ENCODE results near the gene SGCD. TPM values are rescaled to one million over a fixed set of nuclear protein-coding genes. Genes with fewer than 3 reads are reported as not detected.

SGCD gene
- total RNA-seq, 4 donors from 2014 or later, result 0.37 to 3.7 (median 2.4) TPM

GRCh38 chr5:156378159-156378558 lies 51.2 kb downstream of the SGCD start:
- intact Hi-C loops (cut with DNase I; ENCODE audit: low total_unique reads), result no loop called here
- no peak for DNase-seq
- Histone ChIP-seq H3K4me1 (no peaks in the 10 kb centered on the region), H3K36me3 (no peaks in the 10 kb centered on the region), H3K27ac (no peak overlapping the region), H3K9me3 (no peaks in the 10 kb centered on the region), H3K4me3 (no peak overlapping the region), H3K27me3 (no peaks in the 10 kb centered on the region)
- in situ Hi-C loops (cut with MboI; ENCODE audit: low pct_ligation_motif_present in 1 of 4, low pct_unique_long_range_greater_than_20kb in 1 of 4, low sequenced_read_pairs in 3 of 4), result no loop called here
- WGBS, 2 donors (ENCODE audit: low coverage in 1 of 2), result 56 to 70% methylated on average over 2 of the region's 2 CpGs
- no peak for TF ChIP-seq POLR2AphosphoS5 (IDR thresholded peaks at IDR 0.05)

- H3K36me3 ChIP-seq, result no peaks in the 10 kb centered on the region
- WGBS, 2 donors (ENCODE audit: low coverage in 1 of 2), result 70% methylated on average over 1 of the region's 1 CpG; no CpG with 5 or more reads in 1 of the 2 donors
- intact Hi-C loops (cut with DNase I; ENCODE audit: low total_unique reads) (no loop called here), in situ Hi-C loops (cut with MboI; ENCODE audit: low pct_ligation_motif_present in 1 of 4, low pct_unique_long_range_greater_than_20kb in 1 of 4, low sequenced_read_pairs in 3 of 4) (no loop called here)
- no peak overlapping the region for H3K27ac ChIP-seq
- no peak overlapping the region for H3K4me3 ChIP-seq
- H3K27me3 ChIP-seq, result no peaks in the 10 kb centered on the region
- TF ChIP-seq POLR2A (IDR thresholded peaks at IDR 0.05) (no peak), EP300 (IDR thresholded peaks at IDR 0.05; ENCODE audit: low read depth) (no peak), POLR2AphosphoS5 (IDR thresholded peaks at IDR 0.05) (no peak), CTCF (IDR thresholded peaks at IDR 0.05) (no peak)
- no peaks in the 10 kb centered on the region for H3K4me1 ChIP-seq
- no peak for DNase-seq
- H3K9me3 ChIP-seq, result no peaks in the 10 kb centered on the region
Measured at GRCh38 chr5:156379206-156379605, 52.2 kb downstream of the SGCD start.

- 67 to 69% methylated on average over 3 of the region's 3 CpGs for WGBS, 2 donors (ENCODE audit: low coverage in 1 of 2)
- in situ Hi-C loops (cut with MboI; ENCODE audit: low pct_ligation_motif_present in 1 of 4, low pct_unique_long_range_greater_than_20kb in 1 of 4, low sequenced_read_pairs in 3 of 4) (no loop called here), intact Hi-C loops (cut with DNase I; ENCODE audit: low total_unique reads) (no loop called here)
- H3K27me3 ChIP-seq, result no peaks in the 10 kb centered on the region
- no peaks in the 10 kb centered on the region for H3K9me3 ChIP-seq
- no peaks in the 10 kb centered on the region for H3K36me3 ChIP-seq
- no peak overlapping the region for H3K27ac ChIP-seq
- no peak for DNase-seq
- H3K4me1 ChIP-seq, result no peaks in the 10 kb centered on the region
- no peak overlapping the region for H3K4me3 ChIP-seq
- no peak for TF ChIP-seq EP300 (IDR thresholded peaks at IDR 0.05; ENCODE audit: low read depth)
- TF ChIP-seq CTCF (IDR thresholded peaks at IDR 0.05), result no peak
- TF ChIP-seq POLR2A (IDR thresholded peaks at IDR 0.05), result no peak
Measured at GRCh38 chr5:156380848-156381247, 53.9 kb downstream of the SGCD start.

- no peak overlapping the region for H3K4me3 ChIP-seq
- H3K4me1 ChIP-seq, result no peaks in the 10 kb centered on the region
- no peak for TF ChIP-seq CTCF (IDR thresholded peaks at IDR 0.05)
- no peak for TF ChIP-seq POLR2A (IDR thresholded peaks at IDR 0.05)
- TF ChIP-seq POLR2AphosphoS5 (IDR thresholded peaks at IDR 0.05), result no peak
- TF ChIP-seq EP300 (IDR thresholded peaks at IDR 0.05; ENCODE audit: low read depth), result no peak
- WGBS, 2 donors (ENCODE audit: low coverage in 1 of 2), result 64 to 73% methylated on average over 5 of the region's 5 CpGs
- intact Hi-C loops (cut with DNase I; ENCODE audit: low total_unique reads), result no loop called here
- no peaks in the 10 kb centered on the region for H3K36me3 ChIP-seq
- H3K27me3 ChIP-seq, result no peaks in the 10 kb centered on the region
- no peak for DNase-seq
- H3K9me3 ChIP-seq, result no peaks in the 10 kb centered on the region
- in situ Hi-C loops (cut with MboI; ENCODE audit: low pct_ligation_motif_present in 1 of 4, low pct_unique_long_range_greater_than_20kb in 1 of 4, low sequenced_read_pairs in 3 of 4), result no loop called here
- peak overlapping the region in 1 of 4 donors; percentile 36 for H3K27ac ChIP-seq
Measured at GRCh38 chr5:156383510-156384265, 56.7 kb downstream of the SGCD start.

GRCh38 chr5:156385416-156385815 lies 58.5 kb downstream of the SGCD start:
- intact Hi-C loops (cut with DNase I; ENCODE audit: low total_unique reads) (no loop called here), in situ Hi-C loops (cut with MboI; ENCODE audit: low pct_ligation_motif_present in 1 of 4, low pct_unique_long_range_greater_than_20kb in 1 of 4, low sequenced_read_pairs in 3 of 4) (no loop called here)
- Histone ChIP-seq H3K4me1 (no peaks in the 10 kb centered on the region), H3K9me3 (no peaks in the 10 kb centered on the region), H3K4me3 (no peak overlapping the region), H3K27ac (no peak overlapping the region), H3K27me3 (no peaks in the 10 kb centered on the region), H3K36me3 (no peaks in the 10 kb centered on the region)
- no peak for TF ChIP-seq POLR2AphosphoS5 (IDR thresholded peaks at IDR 0.05)
- no peak for TF ChIP-seq POLR2A (IDR thresholded peaks at IDR 0.05)
- no peak for TF ChIP-seq EP300 (IDR thresholded peaks at IDR 0.05; ENCODE audit: low read depth)
- no peak for TF ChIP-seq CTCF (IDR thresholded peaks at IDR 0.05)
- DNase-seq, result no peak
- 54 to 66% methylated on average over 3 of the region's 3 CpGs for WGBS, 2 donors (ENCODE audit: low coverage in 1 of 2)

Data from transverse colon (tissue), 4 donors.